Measurements from ENCODE around the gene SLCO1C1.
A peak's percentile ranks its signal among the peaks of the same experiment; 100 is the strongest.

Gene SLCO1C1

GRCh38 chr12:20792971-20793370 is 97.8 kb downstream of the SLCO1C1 start:
- no peak for TF ChIP-seq CTCF (conservative IDR thresholded peaks at IDR 0.05; ENCODE audit: low read depth, low read length)
- H3K4me3 ChIP-seq (ENCODE audit: low read depth, low read length) = no peak overlapping the region
- no peak for DNase-seq (ENCODE audit: low read depth)

GRCh38 chr12:20798554-20798953 is 103.4 kb downstream of the SLCO1C1 start:
- peak; percentile 73 for DNase-seq (ENCODE audit: low read depth)
- H3K4me3 ChIP-seq (ENCODE audit: low read depth, low read length) = no peak overlapping the region
- peak; percentile 57 for TF ChIP-seq CTCF (conservative IDR thresholded peaks at IDR 0.05; ENCODE audit: low read depth, low read length)

- no peak overlapping the region for H3K4me3 ChIP-seq (ENCODE audit: low read depth, low read length)
- DNase-seq (ENCODE audit: low read depth) = no peak
- no peak for TF ChIP-seq CTCF (conservative IDR thresholded peaks at IDR 0.05; ENCODE audit: low read depth, low read length)
These were observed 105.0 kb downstream of the SLCO1C1 start for GRCh38 chr12:20800160-20800559.

- no peak for TF ChIP-seq CTCF (conservative IDR thresholded peaks at IDR 0.05; ENCODE audit: low read depth, low read length)
- DNase-seq (ENCODE audit: low read depth) = no peak
- H3K4me3 ChIP-seq (ENCODE audit: low read depth, low read length) = no peak overlapping the region
These were observed 105.9 kb downstream of the SLCO1C1 start for GRCh38 chr12:20801035-20801434.
